IMR-90 (cell line): ENCODE measurements around the gene CLEC10A. TPM values are rescaled to one million over a fixed set of nuclear protein-coding genes. Genes with fewer than 3 reads are reported as not detected.

ENCODE experiments used
- ATAC-seq: fragments of 200-7000 bp; cut with Tn5 transposase; 2 replicates; pipeline ENCODE4 v1.9.1; 2020; ENCODE audit warnings: low read depth, mild to moderate bottlenecking, moderate library complexity
- BruUV-seq: library from RNA; stranded (reverse); fragments of 400-500 nt; replicated peaks from 2 replicates; lab custom pipeline; 2021; lab: Mats Ljungman, UMichigan
- CTCF ChIA-PET: fragments of 300-600 bp; formaldehyde crosslinking; extraction: SDS; loops from one replicate; lab custom pipeline; 2021; ENCODE audit warnings: antibody characterized with exemption; lab: Yijun Ruan, JAX
- POLR2A ChIA-PET: fragments of 300-600 bp; sonication (Branson Sonifier 250); formaldehyde crosslinking; loops from one replicate; lab custom pipeline; 2022; ENCODE audit warnings: antibody characterized with exemption; ENCODE audit not compliant: unreplicated experiment; lab: Charles Lee
- DNase-seq: peaks from one replicate; pipeline ENCODE4 v3.0.0; 2013
- H2AFZ ChIP-seq: replicated peaks from 2 replicates; pipeline ENCODE3; 2013; ENCODE audit warnings: low read length, mild to moderate bottlenecking; ENCODE audit not compliant: poor library complexity
- H2AK5ac ChIP-seq: 2 replicates; pipeline ENCODE4 v1.6.1; 2013; ENCODE audit warnings: low read depth, low read length, inconsistent platforms
- H2AK9ac ChIP-seq: replicated peaks from 2 replicates; pipeline ENCODE3; 2013; ENCODE audit warnings: mild to moderate bottlenecking, low read depth, low read length, moderate library complexity; ENCODE audit not compliant: poor library complexity
- H2BK120ac ChIP-seq: 2 replicates; pipeline ENCODE4 v1.6.1; 2013; ENCODE audit warnings: low read depth, low read length, inconsistent platforms
- H2BK15ac ChIP-seq: 3 replicates; pipeline ENCODE4 v1.6.1; 2013; ENCODE audit warnings: low read depth, low read length, inconsistent platforms
- H2BK20ac ChIP-seq: 2 replicates; pipeline ENCODE4 v1.6.1; 2013; ENCODE audit warnings: low read depth, mild to moderate bottlenecking, inconsistent platforms, low read length, moderate library complexity
- H2BK5ac ChIP-seq: 2 replicates; pipeline ENCODE4 v1.6.1; 2013; ENCODE audit warnings: mild to moderate bottlenecking, low read depth, low read length, inconsistent platforms; ENCODE audit not compliant: poor library complexity, severe bottlenecking
- H3K14ac ChIP-seq: replicated peaks from 2 replicates; pipeline ENCODE4 v1.6.1; 2013; ENCODE audit warnings: low read depth, low read length, inconsistent platforms
- H3K18ac ChIP-seq: 2 replicates; pipeline ENCODE4 v1.6.1; 2013; ENCODE audit warnings: low read depth, low read length, control low read depth
- H3K23ac ChIP-seq: 2 replicates; pipeline ENCODE4 v1.6.1; 2013; ENCODE audit warnings: low read depth, low read length, inconsistent platforms
- H3K27ac ChIP-seq: 2 replicates; pipeline ENCODE4 v1.5.1; 2013; ENCODE audit warnings: mild to moderate bottlenecking, control low read depth, low read length; ENCODE audit not compliant: insufficient read depth
- H3K27me3 ChIP-seq: 2 replicates; pipeline ENCODE4 v1.6.1; 2013; ENCODE audit warnings: low read length; ENCODE audit not compliant: control insufficient read depth, insufficient read depth
- H3K36me3 ChIP-seq: 2 replicates; pipeline ENCODE4 v1.6.1; 2013; ENCODE audit warnings: low read length, mixed read lengths; ENCODE audit not compliant: control insufficient read depth, insufficient read depth
- H3K4ac ChIP-seq: 2 replicates; pipeline ENCODE4 v1.6.1; 2013; ENCODE audit warnings: low read depth, low read length, inconsistent platforms
- H3K4me1 ChIP-seq: 2 replicates; pipeline ENCODE4 v1.6.1; 2013; ENCODE audit warnings: low read length, mixed read lengths; ENCODE audit not compliant: control insufficient read depth, insufficient read depth
- H3K4me2 ChIP-seq: 2 replicates; pipeline ENCODE4 v1.6.1; 2013; ENCODE audit warnings: low read depth, mild to moderate bottlenecking, control low read depth, low read length, moderate library complexity
- H3K4me3 ChIP-seq: 2 replicates; pipeline ENCODE4 v1.5.1; 2013; ENCODE audit warnings: low read depth, mild to moderate bottlenecking, control low read depth, low read length, moderate library complexity; ENCODE audit not compliant: insufficient read depth
- H3K56ac ChIP-seq: 2 replicates; pipeline ENCODE4 v1.6.1; 2013; ENCODE audit warnings: low read length, inconsistent platforms; ENCODE audit not compliant: insufficient read depth; ENCODE audit errors: extremely low read depth
- H3K79me1 ChIP-seq, 2 experiments: 2 replicates each; pipeline ENCODE4 v1.6.1; 2013; ENCODE audit warnings: low read length in 2 of 2, inconsistent platforms in 1 of 2, low read depth in 1 of 2
- H3K9ac ChIP-seq: 2 replicates; pipeline ENCODE4 v1.6.1; 2013; ENCODE audit warnings: low read depth, low read length, control low read depth
- H3K9me1 ChIP-seq: 2 replicates; pipeline ENCODE4 v1.6.1; 2013; ENCODE audit warnings: low read length, inconsistent platforms; ENCODE audit not compliant: insufficient read depth
- H3K9me3 ChIP-seq: 2 replicates; pipeline ENCODE4 v1.6.1; 2013; ENCODE audit warnings: low read length; ENCODE audit not compliant: control insufficient read depth, insufficient read depth
- H4K20me1 ChIP-seq: 2 replicates; pipeline ENCODE4 v1.6.1; 2013; ENCODE audit warnings: low read length, inconsistent platforms; ENCODE audit not compliant: insufficient read depth
- H4K5ac ChIP-seq: 2 replicates; pipeline ENCODE4 v1.6.1; 2013; ENCODE audit warnings: mild to moderate bottlenecking, low read depth, low read length, control low read depth
- H4K8ac ChIP-seq, 2 experiments: 2 replicates each; pipeline ENCODE4 v1.6.1; 2013; ENCODE audit warnings: low read depth in 2 of 2, low read length in 2 of 2, control low read depth in 1 of 2, inconsistent platforms in 1 of 2
- H4K91ac ChIP-seq: 2 replicates; pipeline ENCODE4 v1.6.1; 2013; ENCODE audit warnings: low read depth, low read length, inconsistent platforms; ENCODE audit not compliant: insufficient read depth
- BHLHE40 ChIP-seq: fragments of 150-350 bp; IDR thresholded peaks from 2 replicates; pipeline ENCODE4 v1.6.1; 2016; ENCODE audit warnings: mild to moderate bottlenecking, low read depth, low read length
- CEBPB ChIP-seq: IDR thresholded peaks from 2 replicates; pipeline ENCODE4 v1.6.1; 2012; ENCODE audit warnings: low read depth, low read length, improper control_type of control experiment
- CHD1 ChIP-seq: IDR thresholded peaks from 2 replicates; pipeline ENCODE4 v1.6.1; 2012; ENCODE audit warnings: low read depth, low read length, improper control_type of control experiment
- ELK1 ChIP-seq: fragments of 150-350 bp; IDR thresholded peaks from 2 replicates; pipeline ENCODE4 v1.6.1; 2016; ENCODE audit warnings: low read depth, mild to moderate bottlenecking, low read length, moderate library complexity, borderline replicate concordance
- FOS ChIP-seq: fragments of 150-350 bp; IDR thresholded peaks from 2 replicates; pipeline ENCODE4 v1.6.1; 2016; ENCODE audit warnings: low read depth, low read length
- MAFK ChIP-seq: IDR thresholded peaks from 2 replicates; pipeline ENCODE4 v1.6.1; 2012; ENCODE audit warnings: low read depth, low read length, improper control_type of control experiment
- MAZ ChIP-seq: IDR thresholded peaks from 2 replicates; pipeline ENCODE4 v1.6.1; 2012; ENCODE audit warnings: low read depth, mild to moderate bottlenecking, low read length, improper control_type of control experiment, moderate library complexity, borderline replicate concordance
- MXI1 ChIP-seq: IDR thresholded peaks from 2 replicates; pipeline ENCODE4 v1.6.1; 2012; ENCODE audit warnings: low read depth, mild to moderate bottlenecking, low read length, moderate library complexity, borderline replicate concordance
- NFE2L2 ChIP-seq: fragments of 150-350 bp; IDR thresholded peaks from 2 replicates; pipeline ENCODE4 v1.6.1; 2016; ENCODE audit warnings: low read depth, mild to moderate bottlenecking, low read length
- POLR2A ChIP-seq: IDR thresholded peaks from 2 replicates; pipeline ENCODE4 v1.6.1; 2012; ENCODE audit warnings: mild to moderate bottlenecking, low read depth, low read length
- RAD21 ChIP-seq: IDR thresholded peaks from 2 replicates; pipeline ENCODE4 v1.6.1; 2012; ENCODE audit warnings: low read length, improper control_type of control experiment
- RCOR1 ChIP-seq: IDR thresholded peaks from 2 replicates; pipeline ENCODE4 v1.6.1; 2012; ENCODE audit warnings: mild to moderate bottlenecking, low read length, improper control_type of control experiment; ENCODE audit not compliant: insufficient replicate concordance
- RFX5 ChIP-seq: IDR thresholded peaks from 2 replicates; pipeline ENCODE4 v1.8.0; 2012; ENCODE audit warnings: low read depth, mild to moderate bottlenecking, low read length, moderate library complexity
- SMC3 ChIP-seq: fragments of 150-350 bp; IDR thresholded peaks from 2 replicates; pipeline ENCODE4 v1.6.1; 2016; ENCODE audit warnings: low read depth, mild to moderate bottlenecking, antibody characterized with exemption, low read length, moderate library complexity
- WGBS, 2 experiments: methylation state at CpG; one replicate each; pipeline versions ENCODE4 v1.1.5 to v1.1.7; 2013; ENCODE audit warnings: missing lambda C conversion rate in 2 of 2; ENCODE audit not compliant: insufficient read length in 1 of 2; ENCODE audit errors: extremely low coverage in 2 of 2; 5-methylcytosine and 5-hydroxymethylcytosine counted together
- dilution Hi-C: fragments of 300-500 bp; cut with HindIII; formaldehyde crosslinking; loops from one replicate; pipeline ENCODE4 v1.14.3; 2018; ENCODE audit warnings: low sequenced_read_pairs; ENCODE audit not compliant: unreplicated experiment
- in situ Hi-C: fragments of 300-500 bp; cut with MboI; formaldehyde crosslinking; loops from 3 replicates; pipeline ENCODE4 v1.14.3; 2019; ENCODE audit warnings: low sequenced_read_pairs, inconsistent platforms, mixed read lengths
- intact Hi-C: fragments of 100-400 bp; cut with micrococcal nuclease; formaldehyde crosslinking; loops from 2 replicates; pipeline ENCODE4 v1.10.0; 2022
- polyA plus RNA-seq, 3 experiments: library from polyadenylated mRNA; depleted of rRNA; stranded (reverse); fragments of >200 nt; gene quantifications; 2 replicates each; pipeline ENCODE4 v1.2.3, GENCODE V29; 2012; ENCODE audit warnings: low replicate concordance in 1 of 3
- total RNA-seq: library from RNA; depleted of rRNA; stranded (reverse); fragments of >200 nt; gene quantifications from 2 replicates; pipeline ENCODE4 v1.2.3, GENCODE V29; 2012
- TF ChIP-seq, protein P1 (sequence below): conservative IDR thresholded peaks from 2 replicates; pipeline ENCODE4 v1.5.1; 2012; ENCODE audit warnings: mild to moderate bottlenecking, low read depth, low read length, improper control_type of control experiment
- TF ChIP-seq, protein P2 (sequence below): fragments of 150-350 bp; IDR thresholded peaks from 2 replicates; pipeline ENCODE4 v1.6.1; 2017; ENCODE audit warnings: mild to moderate bottlenecking, antibody characterized with exemption, low read length, low read depth

The CLEC10A gene
- total and polyA plus RNA-seq, 2 of the 4 experiments (the other 2 are of a cell fraction) = not detected

DNA sequence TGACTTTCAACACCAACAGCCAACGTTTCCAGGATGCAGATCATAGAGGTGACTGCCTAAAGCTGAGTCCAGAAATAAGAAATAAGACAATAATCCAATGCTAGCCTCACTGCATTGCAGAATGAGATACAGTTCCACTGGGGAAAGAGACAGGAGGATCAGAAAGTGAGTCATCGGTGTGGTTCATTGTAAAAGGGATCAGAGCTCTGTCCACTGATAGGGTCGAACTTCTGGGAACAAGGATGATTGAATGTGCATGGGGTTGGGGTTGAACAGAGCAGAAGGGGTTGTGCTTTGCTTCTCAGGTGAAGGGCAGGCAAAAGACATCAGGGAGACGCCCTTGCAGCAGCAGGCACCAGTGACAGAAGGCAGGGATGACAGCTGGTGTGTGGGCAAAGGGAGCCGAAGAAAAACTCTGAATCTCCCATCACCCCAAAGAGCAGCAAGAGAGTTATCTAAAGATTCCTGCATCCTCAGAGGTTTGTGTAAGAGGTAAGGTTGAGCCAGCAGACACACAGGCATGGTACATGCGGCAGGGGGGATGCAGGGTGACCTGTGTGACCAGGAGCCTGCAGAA, 16.4 kb downstream of the CLEC10A start:
- no peak overlapping the region for H2AK5ac ChIP-seq
- ATAC-seq (no peak), DNase-seq (no peak)
- in situ Hi-C loops = loop anchor here (25.0 kb wide), 1 partner anchor 474 kb away; the partner anchor contains the start of gene TNFSF12
- H3K27ac ChIP-seq = no peak overlapping the region
- no peak for TF ChIP-seq RCOR1
- no peak for TF ChIP-seq MAFK
- TF ChIP-seq BHLHE40 = no peak
- TF ChIP-seq CHD1 = no peak
- no peak for TF ChIP-seq CEBPB
- TF ChIP-seq, protein P1, sequence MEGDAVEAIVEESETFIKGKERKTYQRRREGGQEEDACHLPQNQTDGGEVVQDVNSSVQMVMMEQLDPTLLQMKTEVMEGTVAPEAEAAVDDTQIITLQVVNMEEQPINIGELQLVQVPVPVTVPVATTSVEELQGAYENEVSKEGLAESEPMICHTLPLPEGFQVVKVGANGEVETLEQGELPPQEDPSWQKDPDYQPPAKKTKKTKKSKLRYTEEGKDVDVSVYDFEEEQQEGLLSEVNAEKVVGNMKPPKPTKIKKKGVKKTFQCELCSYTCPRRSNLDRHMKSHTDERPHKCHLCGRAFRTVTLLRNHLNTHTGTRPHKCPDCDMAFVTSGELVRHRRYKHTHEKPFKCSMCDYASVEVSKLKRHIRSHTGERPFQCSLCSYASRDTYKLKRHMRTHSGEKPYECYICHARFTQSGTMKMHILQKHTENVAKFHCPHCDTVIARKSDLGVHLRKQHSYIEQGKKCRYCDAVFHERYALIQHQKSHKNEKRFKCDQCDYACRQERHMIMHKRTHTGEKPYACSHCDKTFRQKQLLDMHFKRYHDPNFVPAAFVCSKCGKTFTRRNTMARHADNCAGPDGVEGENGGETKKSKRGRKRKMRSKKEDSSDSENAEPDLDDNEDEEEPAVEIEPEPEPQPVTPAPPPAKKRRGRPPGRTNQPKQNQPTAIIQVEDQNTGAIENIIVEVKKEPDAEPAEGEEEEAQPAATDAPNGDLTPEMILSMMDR = no peak
- no peak for TF ChIP-seq FOS
- no peak for TF ChIP-seq RAD21
- TF ChIP-seq RFX5 = no peak
- no peak for TF ChIP-seq SMC3
- TF ChIP-seq POLR2A = no peak
- no peak for TF ChIP-seq MAZ
- TF ChIP-seq, protein P2, sequence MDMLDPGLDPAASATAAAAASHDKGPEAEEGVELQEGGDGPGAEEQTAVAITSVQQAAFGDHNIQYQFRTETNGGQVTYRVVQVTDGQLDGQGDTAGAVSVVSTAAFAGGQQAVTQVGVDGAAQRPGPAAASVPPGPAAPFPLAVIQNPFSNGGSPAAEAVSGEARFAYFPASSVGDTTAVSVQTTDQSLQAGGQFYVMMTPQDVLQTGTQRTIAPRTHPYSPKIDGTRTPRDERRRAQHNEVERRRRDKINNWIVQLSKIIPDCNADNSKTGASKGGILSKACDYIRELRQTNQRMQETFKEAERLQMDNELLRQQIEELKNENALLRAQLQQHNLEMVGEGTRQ = no peak
- no peak for TF ChIP-seq ELK1
- TF ChIP-seq MXI1 = no peak
- TF ChIP-seq NFE2L2 = no peak
- no peak overlapping the region for H3K4me3 ChIP-seq
- H4K20me1 ChIP-seq = no peaks in the 10 kb centered on the region
- no peak overlapping the region for H4K5ac ChIP-seq
- H2AK9ac ChIP-seq = peak overlapping the region; percentile 26
- no peak overlapping the region for H3K4me2 ChIP-seq
- H4K8ac ChIP-seq = no peak overlapping the region
- H3K4ac ChIP-seq = no peak overlapping the region
- WGBS, 2 experiments = 67% methylated on average over 1 of the region's 6 CpGs; no CpG with 5 or more reads in 1 of the 2 experiments
- no TSS peak for BruUV-seq
- 0 out of 2 replicates have a peak, but pooled peaks cover 2% of the 10 kb centered on the region for H3K4me1 ChIP-seq
- ChIA-PET CTCF (interaction anchor here (1.0 kb wide), 1 partner anchor 18 kb away, joined by 3 read pairs; no protein-coding TSS in a partner anchor), POLR2A (no interaction called here)
- no peak overlapping the region for H2BK20ac ChIP-seq
- H3K79me1 ChIP-seq = no peaks in the 10 kb centered on the region
- no peak overlapping the region for H2AFZ ChIP-seq
- dilution Hi-C loops = no loop called here
- no peak overlapping the region for H3K14ac ChIP-seq
- H3K23ac ChIP-seq = no peak overlapping the region
- H3K9ac ChIP-seq = no peak overlapping the region
- no peaks in the 10 kb centered on the region for H3K9me1 ChIP-seq
- intact Hi-C loops = no loop called here
- no peaks in the 10 kb centered on the region for H3K36me3 ChIP-seq
- peaks cover 4% of the 10 kb centered on the region; the same call in 1 of the 2 replicates for H3K9me3 ChIP-seq
- H3K56ac ChIP-seq = no peak overlapping the region
- H2BK5ac ChIP-seq = no peak overlapping the region
- H2BK120ac ChIP-seq = no peak overlapping the region
- H3K18ac ChIP-seq = no peak overlapping the region
- H2BK15ac ChIP-seq = no peak overlapping the region
- H3K27me3 ChIP-seq = peaks cover 14% of the 10 kb centered on the region
- H4K91ac ChIP-seq = no peak overlapping the region
